Measurements from ENCODE around the gene RUFY3. TPM values are rescaled to one million over a fixed set of nuclear protein-coding genes. Genes with fewer than 3 reads are reported as not detected.
A peak's percentile ranks its signal among the peaks of the same experiment; 100 is the strongest.

Gene RUFY3
- total and polyA plus RNA-seq, 2 of the 13 experiments (the other 11 are each of a cell fraction or from before 2014, with no cell fraction given) = 17.9 to 25.3 TPM

DNA sequence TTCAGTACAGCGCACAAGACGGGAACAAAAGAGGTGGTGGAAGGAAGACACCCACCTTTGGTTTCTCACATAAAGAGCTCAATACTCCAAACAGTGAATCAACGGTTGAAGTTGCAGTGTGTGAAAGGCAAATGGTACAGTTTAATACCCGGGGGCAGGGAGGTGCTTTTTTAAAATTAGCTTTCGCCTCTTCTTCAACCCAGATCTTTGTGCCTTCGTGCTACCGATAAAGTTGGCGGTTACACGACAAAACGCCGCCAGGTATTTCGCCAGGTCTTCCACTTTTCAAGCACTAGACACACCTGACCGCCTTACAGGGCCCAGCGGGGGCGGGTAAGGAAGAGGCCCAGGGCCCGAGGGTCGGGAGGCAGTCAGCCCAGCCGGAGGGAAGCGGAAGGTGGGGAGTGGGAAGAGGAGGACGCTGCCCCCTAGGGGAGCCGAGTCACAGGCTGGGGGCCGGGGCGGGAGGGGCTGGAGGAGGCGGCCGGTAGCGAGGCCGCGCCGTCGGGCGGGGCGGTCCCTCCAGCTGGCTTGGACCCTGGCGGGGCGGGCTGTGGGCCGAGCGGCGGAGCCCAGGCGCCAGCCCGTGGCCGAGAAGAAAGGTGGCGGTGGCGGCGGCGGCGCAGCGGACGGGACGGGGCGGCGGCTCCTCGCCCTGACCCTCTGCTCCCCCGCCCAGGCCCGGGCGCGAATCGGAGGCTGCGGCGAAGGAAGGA lies 17.4 kb upstream of the RUFY3 start (continued):
- TF ChIP-seq ZNF451 (CRISPR knock-in tag; IDR thresholded peaks at IDR 0.05) (peak; percentile 23; the same call in 1 of the 2 replicates), CBFB (CRISPR knock-in tag; IDR thresholded peaks at IDR 0.05) (0 out of 2 replicates have a peak, but pooled peaks have one; percentile 36), ZNF777 (CRISPR knock-in tag; IDR thresholded peaks at IDR 0.05) (peak; percentile 100), ZNF510 (CRISPR knock-in tag; IDR thresholded peaks at IDR 0.05; ENCODE audit: low read depth) (0 out of 2 replicates have a peak, but pooled peaks have one; percentile 23), RARA (CRISPR knock-in tag; IDR thresholded peaks at IDR 0.05) (no peak), TFAP4 (IDR thresholded peaks at IDR 0.05; ENCODE audit: borderline replicate concordance, low read depth) (peak; percentile 76; the same call in 1 of the 2 replicates), HDAC1 (CRISPR knock-in tag; IDR thresholded peaks at IDR 0.05) (peak; percentile 50), NONO (IDR thresholded peaks at IDR 0.05) (no peak), NONO (CRISPR knock-in tag; conservative IDR thresholded peaks at IDR 0.05) (peak; percentile 37), HOXA3 (CRISPR knock-in tag; IDR thresholded peaks at IDR 0.05) (peak; percentile 34; the same call in 1 of the 2 replicates), POLR2G (IDR thresholded peaks at IDR 0.05; ENCODE audit: low read depth, low read length) (peak; percentile 54; the same call in 1 of the 2 replicates), ZBTB43 (CRISPR knock-in tag; conservative IDR thresholded peaks at IDR 0.05) (no peak), MYC (CRISPR knock-in tag; IDR thresholded peaks at IDR 0.05; ENCODE audit: borderline replicate concordance) (peak; percentile 20; the same call in 1 of the 2 replicates), GABPB1 (CRISPR knock-in tag; IDR thresholded peaks at IDR 0.05) (peak; percentile 70), PPARG (CRISPR knock-in tag; conservative IDR thresholded peaks at IDR 0.05) (no peak), ZNF446 (CRISPR knock-in tag; IDR thresholded peaks at IDR 0.05) (peak; percentile 43; the same call in 1 of the 2 replicates), ZFX (CRISPR knock-in tag; IDR thresholded peaks at IDR 0.05; ENCODE audit: low read depth) (peak; percentile 94), AHDC1 (CRISPR knock-in tag; IDR thresholded peaks at IDR 0.05; ENCODE audit: borderline replicate concordance) (0 out of 2 replicates have a peak, but pooled peaks have one; percentile 23), SIN3A (IDR thresholded peaks at IDR 0.05; ENCODE audit: borderline replicate concordance, low read depth, low read length) (peak; percentile 27; the same call in 1 of the 2 replicates)
- TF ChIP-seq, protein P1, sequence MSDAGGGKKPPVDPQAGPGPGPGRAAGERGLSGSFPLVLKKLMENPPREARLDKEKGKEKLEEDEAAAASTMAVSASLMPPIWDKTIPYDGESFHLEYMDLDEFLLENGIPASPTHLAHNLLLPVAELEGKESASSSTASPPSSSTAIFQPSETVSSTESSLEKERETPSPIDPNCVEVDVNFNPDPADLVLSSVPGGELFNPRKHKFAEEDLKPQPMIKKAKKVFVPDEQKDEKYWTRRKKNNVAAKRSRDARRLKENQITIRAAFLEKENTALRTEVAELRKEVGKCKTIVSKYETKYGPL (CRISPR knock-in tag; IDR thresholded peaks at IDR 0.05) = no peak
- TF ChIP-seq, protein P2, sequence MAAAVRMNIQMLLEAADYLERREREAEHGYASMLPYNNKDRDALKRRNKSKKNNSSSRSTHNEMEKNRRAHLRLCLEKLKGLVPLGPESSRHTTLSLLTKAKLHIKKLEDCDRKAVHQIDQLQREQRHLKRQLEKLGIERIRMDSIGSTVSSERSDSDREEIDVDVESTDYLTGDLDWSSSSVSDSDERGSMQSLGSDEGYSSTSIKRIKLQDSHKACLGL (CRISPR knock-in tag; IDR thresholded peaks at IDR 0.05) = peak; percentile 31; the same call in 1 of the 2 replicates
